Neural cell (in vitro differentiated cells): Measurements from ENCODE around the gene CDK6. TPM values are rescaled to one million over a fixed set of nuclear protein-coding genes. Genes with fewer than 3 reads are reported as not detected.

ENCODE experiments used
- H2AFZ ChIP-seq: fragments of 200-600, 300-800 bp; sonication (generic), shearing (Covaris generic); 2 replicates; pipeline ENCODE4 v1.6.0; 2014; ENCODE audit warnings: low read depth, mild to moderate bottlenecking, antibody characterized with exemption, low read length, moderate library complexity
- H3F3A ChIP-seq: fragments of 200-600 bp; shearing (Covaris generic); 2 replicates; pipeline ENCODE4 v1.6.1; 2016; ENCODE audit warnings: mild to moderate bottlenecking, moderate library complexity, mixed read lengths, antibody characterized with exemption, low read length; ENCODE audit not compliant: insufficient read depth, poor library complexity, severe bottlenecking
- H3K27ac ChIP-seq: fragments of 200-600, 300-800 bp; sonication (generic), shearing (Covaris generic); 2 replicates; pipeline ENCODE4 v1.5.1; 2014; ENCODE audit warnings: mild to moderate bottlenecking, low read length, moderate library complexity
- H3K27me3 ChIP-seq: fragments of 300-800, 200-600 bp; sonication (generic), shearing (Covaris generic); 2 replicates; pipeline ENCODE4 v1.6.0; 2014; ENCODE audit warnings: mild to moderate bottlenecking, low read depth, low read length, moderate library complexity; ENCODE audit not compliant: insufficient read depth
- H3K36me3 ChIP-seq: fragments of 300-800, 200-600 bp; sonication (generic), shearing (Covaris generic); 2 replicates; pipeline ENCODE4 v1.5.1; 2014; ENCODE audit warnings: mild to moderate bottlenecking, antibody characterized with exemption, low read length, moderate library complexity; ENCODE audit not compliant: insufficient read depth
- H3K4me2 ChIP-seq: fragments of 300-800, 200-600 bp; sonication (generic), shearing (Covaris generic); 2 replicates; pipeline ENCODE4 v1.6.0; 2014; ENCODE audit warnings: mild to moderate bottlenecking, low read length
- H3K4me3 ChIP-seq: fragments of 300-800, 200-600 bp; sonication (generic), shearing (Covaris generic); 2 replicates; pipeline ENCODE4 v1.5.1; 2014; ENCODE audit warnings: mild to moderate bottlenecking, low read length, moderate library complexity
- H3K79me2 ChIP-seq: fragments of 200-600 bp; shearing (Covaris generic); replicated peaks from 2 replicates; pipeline ENCODE4 v1.6.0; 2014; ENCODE audit warnings: mild to moderate bottlenecking, low read length, moderate library complexity; ENCODE audit not compliant: insufficient read depth
- H3K9ac ChIP-seq: fragments of 300-800, 200-600 bp; sonication (generic), shearing (Covaris generic); 2 replicates; pipeline ENCODE4 v1.6.1; 2016; ENCODE audit warnings: mild to moderate bottlenecking, low read length, mixed read lengths
- H3K9me2 ChIP-seq: fragments of 200-600 bp; shearing (Covaris generic); 2 replicates; pipeline ENCODE4 v1.6.1; 2016; ENCODE audit warnings: mild to moderate bottlenecking, low read length, mixed read lengths; ENCODE audit not compliant: insufficient read depth
- H3K9me3 ChIP-seq: fragments of 200-600, 300-800 bp; sonication (generic), shearing (Covaris generic); 2 replicates; pipeline ENCODE4 v1.6.1; 2016; ENCODE audit warnings: mild to moderate bottlenecking, mixed run types, low read length, moderate library complexity, mixed read lengths
- H4K20me1 ChIP-seq: fragments of 200-600 bp; shearing (Covaris generic); 2 replicates; pipeline ENCODE4 v1.6.1; 2016; ENCODE audit warnings: mild to moderate bottlenecking, mixed run types; ENCODE audit not compliant: insufficient read depth
- CTCF ChIP-seq: fragments of 450-650 bp; IDR thresholded peaks from 2 replicates; pipeline ENCODE4 v1.5.1; 2014; ENCODE audit warnings: antibody characterized with exemption, mild to moderate bottlenecking, moderate library complexity; ENCODE audit not compliant: poor library complexity, severe bottlenecking
- EP300 ChIP-seq: fragments of 450-650 bp; conservative IDR thresholded peaks from 2 replicates; pipeline ENCODE4 v1.6.1; 2014; ENCODE audit warnings: antibody characterized with exemption, mild to moderate bottlenecking, moderate library complexity; ENCODE audit not compliant: poor library complexity, severe bottlenecking
- EZH2 ChIP-seq: fragments of 200-600, 300-800 bp; shearing (Covaris generic), sonication (generic); IDR thresholded peaks from 2 replicates; pipeline ENCODE4 v1.6.1; 2014; ENCODE audit warnings: antibody characterized with exemption, low read length, borderline replicate concordance, mild to moderate bottlenecking; ENCODE audit not compliant: insufficient read depth, poor library complexity, severe bottlenecking
- MXI1 ChIP-seq: fragments of 450-650 bp; conservative IDR thresholded peaks from 2 replicates; pipeline ENCODE4 v1.6.1; 2014; ENCODE audit warnings: antibody characterized with exemption, mild to moderate bottlenecking; ENCODE audit not compliant: poor library complexity, severe bottlenecking
- POLR2AphosphoS5 ChIP-seq: IDR thresholded peaks from 2 replicates; pipeline ENCODE4 v1.6.1; 2012
- RAD21 ChIP-seq: fragments of 450-650 bp; conservative IDR thresholded peaks from 2 replicates; pipeline ENCODE4 v1.6.1; 2014; ENCODE audit warnings: antibody characterized with exemption, mild to moderate bottlenecking, moderate library complexity
- REST ChIP-seq: IDR thresholded peaks from 2 replicates; pipeline ENCODE4 v1.6.1; 2012; ENCODE audit warnings: borderline replicate concordance
- SMC3 ChIP-seq: fragments of 450-650 bp; conservative IDR thresholded peaks from 2 replicates; pipeline ENCODE4 v1.6.1; 2014; ENCODE audit warnings: antibody characterized with exemption, mild to moderate bottlenecking, moderate library complexity; ENCODE audit not compliant: poor library complexity
- TAF1 ChIP-seq: IDR thresholded peaks from 2 replicates; pipeline ENCODE4 v1.6.1; 2012; ENCODE audit warnings: low read depth
- polyA plus RNA-seq: library from polyadenylated mRNA; depleted of rRNA; stranded (reverse); fragments of >200 nt; gene quantifications from 2 replicates; pipeline ENCODE4 v1.2.3, GENCODE V29; 2014

CDK6 gene
- polyA plus RNA-seq, 1 donor from 2014 or later, result 4.1 TPM

- no peak overlapping the region for H3K4me2 ChIP-seq
- no peaks in the 10 kb centered on the region for H3K79me2 ChIP-seq
- no peaks in the 10 kb centered on the region for H3K9me3 ChIP-seq
- no peaks in the 10 kb centered on the region for H3K36me3 ChIP-seq
- H3K27ac ChIP-seq, result no peak overlapping the region
- H4K20me1 ChIP-seq, result no peaks in the 10 kb centered on the region
- no peak overlapping the region for H3K4me3 ChIP-seq
- H3K9ac ChIP-seq, result no peak overlapping the region
- H3F3A ChIP-seq, result no peaks in the 10 kb centered on the region
- no peaks in the 10 kb centered on the region for H3K27me3 ChIP-seq
- H2AFZ ChIP-seq, result no peak overlapping the region
- TF ChIP-seq MXI1, result no peak
- no peaks in the 10 kb centered on the region for H3K9me2 ChIP-seq
These were observed 58.4 kb downstream of the CDK6 start for GRCh38 chr7:92777993-92778392.

GRCh38 chr7:92773808-92774207 lies 62.6 kb downstream of the CDK6 start:
- H3K27ac ChIP-seq, result no peak overlapping the region

More at GRCh38 chr7:92773808-92774207, 62.6 kb downstream of the CDK6 start:
- TF ChIP-seq SMC3, result no peak
- TF ChIP-seq EP300, result no peak
- TF ChIP-seq CTCF, result no peak
- TF ChIP-seq EZH2, result no peak
- TF ChIP-seq RAD21, result no peak
- no peak for TF ChIP-seq MXI1
- no peak for TF ChIP-seq REST
- no peak for TF ChIP-seq POLR2AphosphoS5
- TF ChIP-seq TAF1, result no peak
- Histone ChIP-seq H3K36me3 (no peaks in the 10 kb centered on the region), H3K27me3 (no peaks in the 10 kb centered on the region), H3K4me2 (no peak overlapping the region), H3K9ac (no peak overlapping the region), H4K20me1 (no peaks in the 10 kb centered on the region), H3K9me3 (no peaks in the 10 kb centered on the region), H3K9me2 (no peaks in the 10 kb centered on the region), H3F3A (no peaks in the 10 kb centered on the region), H3K4me3 (no peak overlapping the region), H2AFZ (no peak overlapping the region), H3K79me2 (no peaks in the 10 kb centered on the region)
